Activated naive CD4-positive, alpha-beta T cell treated with anti-CD3 and anti-CD28 coated beads, Interleukin-2, amount 50 U/mL, for 24 hours (primary cell): ENCODE results near the gene RNU2-63P.
"Not testable (repeated sequence)": the region's sequence is repeated elsewhere in the genome, so short reads cannot be mapped to it uniquely, and the experiment has no call there.

Experiments
- H3K27ac Mint-ChIP-seq: one replicate; pipeline ENCODE4 v1.8.0; 2021; ENCODE audit warnings: mild to moderate bottlenecking, mixed read lengths
- H3K27me3 Mint-ChIP-seq: one replicate; pipeline ENCODE4 v1.8.0; 2021; ENCODE audit warnings: mixed read lengths
- H3K36me3 Mint-ChIP-seq: one replicate; pipeline ENCODE4 v1.8.0; 2021; ENCODE audit warnings: mixed read lengths
- H3K4me1 Mint-ChIP-seq: one replicate; pipeline ENCODE4 v1.8.0; 2021; ENCODE audit warnings: mixed read lengths
- H3K4me3 Mint-ChIP-seq: one replicate; pipeline ENCODE4 v1.8.0; 2021; ENCODE audit warnings: mild to moderate bottlenecking, mixed read lengths
- H3K9me3 Mint-ChIP-seq: one replicate; pipeline ENCODE4 v1.8.0; 2021; ENCODE audit warnings: mixed read lengths

RNU2-63P gene

GRCh38 chr2:88042476-88042875 lies 26.1 kb upstream of the RNU2-63P start:
- Mint-ChIP-seq H3K27me3 (no peaks in the 10 kb centered on the region), H3K36me3 (no peaks in the 10 kb centered on the region), H3K9me3 (no peaks in the 10 kb centered on the region), H3K4me1 (peaks cover 63% of the 10 kb centered on the region), H3K27ac (no peak overlapping the region), H3K4me3 (no peak overlapping the region)

DNA sequence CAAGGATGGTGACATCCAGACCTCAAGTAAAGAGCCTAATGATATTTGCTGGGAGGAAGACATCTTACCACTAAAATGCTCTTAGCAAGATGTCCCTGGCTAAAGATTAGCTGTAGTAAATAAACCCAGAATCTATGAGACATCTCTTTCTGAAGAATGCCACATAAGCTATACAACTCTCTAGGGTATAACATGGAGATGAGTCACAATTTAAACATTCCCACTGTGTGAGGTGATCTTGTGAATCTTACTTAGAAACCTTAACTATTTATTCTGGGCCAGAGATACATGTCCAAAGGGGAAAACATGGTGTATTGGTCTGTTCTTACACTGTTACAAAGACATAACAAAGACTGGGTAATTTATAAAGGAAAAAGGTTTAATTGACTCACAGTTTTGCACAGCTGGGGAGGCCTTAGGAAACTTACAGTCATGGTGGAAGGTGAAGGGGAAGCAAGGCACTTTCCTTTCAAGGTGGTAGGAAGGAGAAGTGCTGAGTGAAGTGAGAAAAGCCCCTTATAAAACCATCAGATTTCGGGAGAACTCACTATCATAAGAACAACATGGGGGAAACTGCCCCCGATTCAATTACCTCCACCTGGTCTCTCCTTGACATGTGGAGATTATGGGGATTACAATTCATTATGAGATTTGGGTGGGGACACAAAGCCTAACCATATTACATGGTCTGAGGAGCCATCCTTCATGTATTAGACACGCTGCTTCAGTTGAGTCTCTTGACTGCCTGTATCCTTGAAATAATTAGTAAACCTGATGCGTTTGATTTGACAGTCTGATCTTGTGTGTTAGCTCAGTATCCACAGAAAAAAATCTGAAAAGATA lies 22.1 kb upstream of the RNU2-63P start:
- no peak overlapping the region for H3K4me3 Mint-ChIP-seq
- H3K36me3 Mint-ChIP-seq, result peaks cover 12% of the 10 kb centered on the region
- H3K27me3 Mint-ChIP-seq, result no peaks in the 10 kb centered on the region
- H3K4me1 Mint-ChIP-seq, result peaks cover 61% of the 10 kb centered on the region
- peak overlapping the region; percentile 63 for H3K27ac Mint-ChIP-seq
- no peaks in the 10 kb centered on the region for H3K9me3 Mint-ChIP-seq

DNA sequence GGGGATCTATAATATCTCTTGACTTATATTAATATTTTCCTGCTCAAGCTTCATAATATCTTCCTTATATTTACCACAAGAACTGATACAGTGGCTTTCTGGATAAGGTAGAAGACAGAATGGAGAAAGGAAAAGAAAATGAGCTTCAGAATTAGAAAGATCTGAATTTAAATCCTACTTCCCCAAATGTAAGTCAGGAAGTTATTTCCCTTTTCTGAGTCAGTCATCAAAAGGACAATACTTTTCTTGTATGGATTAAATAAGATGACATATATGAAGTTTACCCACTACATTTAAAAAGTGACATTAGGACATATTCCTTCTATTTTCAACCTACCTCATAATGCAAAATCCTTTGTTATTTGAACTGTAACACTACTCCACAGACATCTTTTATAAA lies 20.3 kb upstream of the RNU2-63P start:
- peaks cover 15% of the 10 kb centered on the region for H3K36me3 Mint-ChIP-seq
- H3K27ac Mint-ChIP-seq, result no peak overlapping the region
- H3K9me3 Mint-ChIP-seq, result no peaks in the 10 kb centered on the region
- H3K27me3 Mint-ChIP-seq, result no peaks in the 10 kb centered on the region
- H3K4me1 Mint-ChIP-seq, result peaks cover 47% of the 10 kb centered on the region
- H3K4me3 Mint-ChIP-seq, result no peak overlapping the region

DNA sequence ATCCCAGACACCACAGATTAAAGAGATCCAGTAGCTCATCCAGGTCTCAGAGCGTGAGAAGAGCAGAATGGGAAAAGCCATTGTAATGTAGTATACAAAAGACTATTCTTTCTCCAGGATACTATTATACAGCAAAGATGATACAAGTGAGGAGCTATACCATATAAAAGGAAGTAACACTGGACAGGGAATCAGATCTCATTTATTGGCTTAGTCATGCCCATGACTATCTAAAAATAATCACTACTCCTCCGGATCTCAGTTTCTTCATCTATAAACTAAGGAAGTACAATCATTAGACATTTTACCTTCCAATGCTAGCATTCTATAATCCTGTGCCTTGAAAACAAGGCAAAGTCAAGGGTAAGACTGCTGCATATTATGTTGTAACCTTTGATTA lies 19.8 kb upstream of the RNU2-63P start:
- H3K27me3 Mint-ChIP-seq, result no peaks in the 10 kb centered on the region
- H3K4me1 Mint-ChIP-seq, result peaks cover 43% of the 10 kb centered on the region
- no peak overlapping the region for H3K4me3 Mint-ChIP-seq
- H3K27ac Mint-ChIP-seq, result no peak overlapping the region
- H3K9me3 Mint-ChIP-seq, result no peaks in the 10 kb centered on the region
- peaks cover 15% of the 10 kb centered on the region for H3K36me3 Mint-ChIP-seq

DNA sequence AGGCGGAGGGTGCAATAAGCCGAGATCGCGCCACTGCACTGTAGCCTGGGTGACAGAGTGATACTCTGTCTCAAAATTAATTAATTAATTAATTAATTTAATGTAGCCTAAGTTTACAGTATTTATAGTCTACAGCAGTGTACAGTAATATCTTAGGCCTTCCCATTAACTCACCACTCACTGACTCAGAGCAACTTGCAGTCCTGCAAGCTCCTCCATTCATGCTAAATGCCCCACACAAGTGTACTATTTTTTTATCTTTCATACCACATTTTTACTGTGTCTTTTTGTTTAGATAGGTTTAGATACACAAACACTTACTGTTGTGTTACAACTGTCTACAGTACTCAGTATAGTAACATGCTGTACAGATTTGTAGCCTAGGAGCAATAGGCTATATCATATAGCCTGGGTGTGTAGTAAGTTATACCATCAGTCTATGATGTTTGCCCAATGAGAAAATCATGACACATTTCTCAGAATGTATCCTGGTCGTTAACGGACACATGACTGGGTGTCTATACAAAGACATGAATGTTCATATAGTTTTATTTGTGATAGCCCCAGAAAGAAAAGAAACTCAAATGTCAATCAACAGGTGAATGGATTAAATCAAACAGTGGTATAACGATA lies 15.8 kb upstream of the RNU2-63P start:
- Mint-ChIP-seq H3K9me3 (no peaks in the 10 kb centered on the region), H3K4me3 (no peak overlapping the region), H3K27ac (no peak overlapping the region), H3K27me3 (no peaks in the 10 kb centered on the region), H3K4me1 (peaks cover 32% of the 10 kb centered on the region), H3K36me3 (peaks cover 29% of the 10 kb centered on the region)

GRCh38 chr2:88028931-88029330 lies 12.6 kb upstream of the RNU2-63P start:
- Mint-ChIP-seq H3K27ac (no peak overlapping the region), H3K4me3 (no peak overlapping the region), H3K9me3 (no peaks in the 10 kb centered on the region), H3K36me3 (peaks cover 23% of the 10 kb centered on the region), H3K4me1 (peaks cover 22% of the 10 kb centered on the region), H3K27me3 (no peaks in the 10 kb centered on the region)

GRCh38 chr2:88027697-88028389 lies 11.5 kb upstream of the RNU2-63P start:
- peak overlapping the region; percentile 94 for H3K27ac Mint-ChIP-seq
- no peaks in the 10 kb centered on the region for H3K27me3 Mint-ChIP-seq
- peaks cover 22% of the 10 kb centered on the region for H3K4me1 Mint-ChIP-seq
- peak overlapping the region; percentile 80 for H3K4me3 Mint-ChIP-seq
- H3K36me3 Mint-ChIP-seq, result peaks cover 19% of the 10 kb centered on the region
- H3K9me3 Mint-ChIP-seq, result no peaks in the 10 kb centered on the region

GRCh38 chr2:88024509-88024908 lies 8.2 kb upstream of the RNU2-63P start:
- Mint-ChIP-seq H3K4me1 (peaks cover 22% of the 10 kb centered on the region), H3K27ac (no peak overlapping the region), H3K27me3 (no peaks in the 10 kb centered on the region), H3K9me3 (no peaks in the 10 kb centered on the region), H3K36me3 (peaks cover 15% of the 10 kb centered on the region), H3K4me3 (no peak overlapping the region)

DNA sequence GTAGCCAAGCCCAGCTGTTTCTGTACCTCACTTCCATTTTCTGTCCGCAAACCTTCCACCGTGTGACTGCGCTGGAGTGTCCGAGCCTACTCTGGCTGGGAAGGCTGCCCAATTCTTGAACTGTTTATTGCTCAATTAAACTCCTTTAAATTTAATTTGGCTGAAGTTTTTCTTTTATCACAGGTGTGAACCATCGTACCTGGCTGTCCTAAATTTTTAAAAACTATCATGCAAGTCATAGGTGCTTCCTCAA lies 6.2 kb upstream of the RNU2-63P start:
- Mint-ChIP-seq H3K36me3 (peaks cover 3% of the 10 kb centered on the region), H3K4me3 (no peak overlapping the region), H3K4me1 (peaks cover 12% of the 10 kb centered on the region), H3K9me3 (no peaks in the 10 kb centered on the region), H3K27ac (no peak overlapping the region), H3K27me3 (no peaks in the 10 kb centered on the region)

DNA sequence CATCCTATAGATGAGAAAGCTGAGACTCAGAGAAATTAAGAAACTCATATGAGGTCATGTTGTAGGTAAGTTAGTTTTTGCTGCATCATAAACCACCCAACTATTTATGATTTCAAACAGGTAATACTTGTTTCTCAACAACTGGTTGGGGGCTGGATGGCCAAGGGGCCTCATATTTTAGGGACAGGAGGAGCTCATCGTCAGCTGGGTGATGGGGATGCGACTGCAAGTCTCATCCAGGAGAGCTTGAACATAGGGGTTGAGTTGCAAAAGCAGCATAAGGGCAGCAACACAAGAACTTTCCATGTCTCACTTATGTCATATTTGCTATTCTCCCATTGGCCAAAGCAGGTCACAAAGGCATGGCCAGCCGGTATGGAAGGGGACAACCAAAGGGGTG lies 3.6 kb upstream of the RNU2-63P start:
- H3K9me3 Mint-ChIP-seq, result no peaks in the 10 kb centered on the region
- H3K27ac Mint-ChIP-seq, result no peak overlapping the region
- no peaks in the 10 kb centered on the region for H3K36me3 Mint-ChIP-seq
- no peaks in the 10 kb centered on the region for H3K27me3 Mint-ChIP-seq
- no peak overlapping the region for H3K4me3 Mint-ChIP-seq
- peaks cover 17% of the 10 kb centered on the region for H3K4me1 Mint-ChIP-seq

DNA sequence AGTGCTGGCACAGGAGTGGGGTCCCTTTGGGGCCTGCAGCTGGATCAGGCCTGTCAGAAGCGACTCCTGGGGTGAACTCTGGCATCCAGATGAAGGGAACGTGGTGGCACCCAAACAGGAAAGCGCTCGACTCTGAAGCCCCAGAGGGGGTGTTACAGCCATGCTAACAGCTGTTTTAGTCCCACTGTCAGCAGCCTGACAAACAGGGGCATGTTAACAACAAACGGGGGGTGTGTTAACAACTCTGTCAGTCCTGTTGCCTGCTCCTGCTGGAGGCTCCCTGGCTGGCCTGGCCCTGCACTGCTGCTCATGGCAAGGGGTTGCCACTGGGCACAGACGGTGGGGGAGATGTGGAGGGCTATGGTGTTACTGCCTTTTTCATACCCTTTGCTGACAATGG lies 2.6 kb upstream of the RNU2-63P start:
- H3K36me3 Mint-ChIP-seq, result no peaks in the 10 kb centered on the region
- no peaks in the 10 kb centered on the region for H3K27me3 Mint-ChIP-seq
- H3K4me3 Mint-ChIP-seq, result no peak overlapping the region
- no peaks in the 10 kb centered on the region for H3K9me3 Mint-ChIP-seq
- H3K27ac Mint-ChIP-seq, result no peak overlapping the region
- H3K4me1 Mint-ChIP-seq, result peaks cover 21% of the 10 kb centered on the region

- not testable (repeated sequence) for H3K27me3 Mint-ChIP-seq, H3K9me3 Mint-ChIP-seq, H3K36me3 Mint-ChIP-seq
- H3K27ac Mint-ChIP-seq, result peak overlapping the region; percentile 8
- H3K4me1 Mint-ChIP-seq, result peaks cover 21% of the 10 kb centered on the region
- peak overlapping the region; percentile 99 for H3K4me3 Mint-ChIP-seq
Observed at GRCh38 chr2:88018077-88018805, 1.9 kb upstream of the RNU2-63P start.

GRCh38 chr2:88017780-88018038 lies 1.4 kb upstream of the RNU2-63P start:
- Mint-ChIP-seq H3K27ac (peak overlapping the region; percentile 8), H3K4me1 (peaks cover 21% of the 10 kb centered on the region)

GRCh38 chr2:88016960-88017779 lies 823 bp upstream of the RNU2-63P start:
- Mint-ChIP-seq H3K9me3 (no peaks in the 10 kb centered on the region), H3K36me3 (no peaks in the 10 kb centered on the region), H3K27me3 (no peaks in the 10 kb centered on the region), H3K4me3 (peak overlapping the region; percentile 99), H3K4me1 (peaks cover 21% of the 10 kb centered on the region), H3K27ac (peak overlapping the region; percentile 100)

More at GRCh38 chr2:88017780-88018038, 1.4 kb upstream of the RNU2-63P start:
- not testable (repeated sequence) for H3K9me3 Mint-ChIP-seq, H3K36me3 Mint-ChIP-seq, H3K27me3 Mint-ChIP-seq
- H3K4me3 Mint-ChIP-seq, result peak overlapping the region; percentile 99

GRCh38 chr2:88011011-88011410 lies 5.3 kb downstream of the RNU2-63P start:
- Mint-ChIP-seq H3K4me1 (peaks cover 4% of the 10 kb centered on the region), H3K9me3 (no peaks in the 10 kb centered on the region), H3K36me3 (no peaks in the 10 kb centered on the region), H3K27ac (no peak overlapping the region), H3K27me3 (no peaks in the 10 kb centered on the region), H3K4me3 (no peak overlapping the region)
